Hepatocyte (in vitro differentiated cells): ENCODE data around the gene RINL.
"Not testable (repeated sequence)": the region's sequence is repeated elsewhere in the genome, so short reads cannot be mapped to it uniquely, and the experiment has no call there.

Source experiments
- CTCF ChIP-seq: fragments of 200-600 bp; sonication (generic); IDR thresholded peaks from 2 replicates; pipeline ENCODE4 v1.5.1; 2016; ENCODE audit warnings: antibody characterized with exemption, mild to moderate bottlenecking; ENCODE audit not compliant: poor library complexity
- EZH2phosphoT487 ChIP-seq: fragments of 200-600 bp; sonication (generic); IDR thresholded peaks from one replicate; pipeline ENCODE4 v1.6.1; 2018; ENCODE audit warnings: antibody characterized with exemption, mild to moderate bottlenecking, low read depth, moderate library complexity; ENCODE audit not compliant: unreplicated experiment, severe bottlenecking

- not testable (repeated sequence) for TF ChIP-seq CTCF, EZH2phosphoT487
These were observed 18.4 kb downstream of the RINL start for GRCh38 chr19:38859631-38860204.
